K562 (cell line): ENCODE data around the gene SERPINB5.

Experiments
- BRF1 ChIP-seq: IDR thresholded peaks from 3 replicates; pipeline ENCODE4 v1.6.1; 2011; ENCODE audit warnings: borderline replicate concordance, mild to moderate bottlenecking; ENCODE audit not compliant: insufficient read length; ENCODE audit errors: extremely low read depth
- DPF2 ChIP-seq: fragments of 450-650 bp; IDR thresholded peaks from 2 replicates; pipeline ENCODE4 v1.6.1; 2016
- EZH2 ChIP-seq: IDR thresholded peaks from 2 replicates; pipeline ENCODE4 v1.6.1; 2012; ENCODE audit warnings: low read depth, mild to moderate bottlenecking, inconsistent platforms, low read length, borderline replicate concordance
- GABPB1 ChIP-seq: sonication (generic); formaldehyde crosslinking; IDR thresholded peaks from 2 replicates; pipeline ENCODE4 v1.8.0; 2022; ENCODE audit warnings: mild to moderate bottlenecking, missing genetic modification reagents
- POLR2A ChIP-seq: fragments of 450-650 bp; conservative IDR thresholded peaks from 2 replicates; pipeline ENCODE4 v1.6.1; 2016
- POLR2AphosphoS5 ChIP-seq: IDR thresholded peaks from 2 replicates; pipeline ENCODE4 v1.6.1; 2011; ENCODE audit warnings: mild to moderate bottlenecking, low read depth, low read length, moderate library complexity; ENCODE audit not compliant: control insufficient read depth, insufficient read depth
- TF ChIP-seq, protein P1 (sequence below), 3 experiments: IDR thresholded peaks in 2 of 3; conservative IDR thresholded peaks in 1 of 3; 2 replicates each; pipeline ENCODE4 v1.5.1; 2011 to 2012; ENCODE audit warnings: low read length in 3 of 3, mild to moderate bottlenecking in 3 of 3, control low read depth in 2 of 3, improper control_type of control experiment in 1 of 3, inconsistent platforms in 1 of 3, low read depth in 1 of 3, mixed read lengths in 1 of 3, moderate library complexity in 1 of 3; ENCODE audit not compliant: insufficient read depth in 2 of 3
- TF ChIP-seq, protein P2 (sequence below): sonication (generic); formaldehyde crosslinking; IDR thresholded peaks from 2 replicates; pipeline ENCODE4 v1.8.0; 2023; ENCODE audit warnings: missing genetic modification reagents, mild to moderate bottlenecking, borderline replicate concordance

- TF ChIP-seq BRF1 (no peak), POLR2AphosphoS5 (no peak), EZH2 (no peak), DPF2 (no peak), GABPB1 (CRISPR knock-in tag) (no peak), POLR2A (no peak)
- TF ChIP-seq, protein P1, sequence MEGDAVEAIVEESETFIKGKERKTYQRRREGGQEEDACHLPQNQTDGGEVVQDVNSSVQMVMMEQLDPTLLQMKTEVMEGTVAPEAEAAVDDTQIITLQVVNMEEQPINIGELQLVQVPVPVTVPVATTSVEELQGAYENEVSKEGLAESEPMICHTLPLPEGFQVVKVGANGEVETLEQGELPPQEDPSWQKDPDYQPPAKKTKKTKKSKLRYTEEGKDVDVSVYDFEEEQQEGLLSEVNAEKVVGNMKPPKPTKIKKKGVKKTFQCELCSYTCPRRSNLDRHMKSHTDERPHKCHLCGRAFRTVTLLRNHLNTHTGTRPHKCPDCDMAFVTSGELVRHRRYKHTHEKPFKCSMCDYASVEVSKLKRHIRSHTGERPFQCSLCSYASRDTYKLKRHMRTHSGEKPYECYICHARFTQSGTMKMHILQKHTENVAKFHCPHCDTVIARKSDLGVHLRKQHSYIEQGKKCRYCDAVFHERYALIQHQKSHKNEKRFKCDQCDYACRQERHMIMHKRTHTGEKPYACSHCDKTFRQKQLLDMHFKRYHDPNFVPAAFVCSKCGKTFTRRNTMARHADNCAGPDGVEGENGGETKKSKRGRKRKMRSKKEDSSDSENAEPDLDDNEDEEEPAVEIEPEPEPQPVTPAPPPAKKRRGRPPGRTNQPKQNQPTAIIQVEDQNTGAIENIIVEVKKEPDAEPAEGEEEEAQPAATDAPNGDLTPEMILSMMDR (IDR thresholded peaks at IDR 0.05 in 2 of 3, conservative IDR thresholded peaks at IDR 0.05 in 1 of 3; ENCODE audit: insufficient read depth in 2 of 3, low read depth in 1 of 3, low read length in 3 of 3) = no peak
- TF ChIP-seq, protein P2, sequence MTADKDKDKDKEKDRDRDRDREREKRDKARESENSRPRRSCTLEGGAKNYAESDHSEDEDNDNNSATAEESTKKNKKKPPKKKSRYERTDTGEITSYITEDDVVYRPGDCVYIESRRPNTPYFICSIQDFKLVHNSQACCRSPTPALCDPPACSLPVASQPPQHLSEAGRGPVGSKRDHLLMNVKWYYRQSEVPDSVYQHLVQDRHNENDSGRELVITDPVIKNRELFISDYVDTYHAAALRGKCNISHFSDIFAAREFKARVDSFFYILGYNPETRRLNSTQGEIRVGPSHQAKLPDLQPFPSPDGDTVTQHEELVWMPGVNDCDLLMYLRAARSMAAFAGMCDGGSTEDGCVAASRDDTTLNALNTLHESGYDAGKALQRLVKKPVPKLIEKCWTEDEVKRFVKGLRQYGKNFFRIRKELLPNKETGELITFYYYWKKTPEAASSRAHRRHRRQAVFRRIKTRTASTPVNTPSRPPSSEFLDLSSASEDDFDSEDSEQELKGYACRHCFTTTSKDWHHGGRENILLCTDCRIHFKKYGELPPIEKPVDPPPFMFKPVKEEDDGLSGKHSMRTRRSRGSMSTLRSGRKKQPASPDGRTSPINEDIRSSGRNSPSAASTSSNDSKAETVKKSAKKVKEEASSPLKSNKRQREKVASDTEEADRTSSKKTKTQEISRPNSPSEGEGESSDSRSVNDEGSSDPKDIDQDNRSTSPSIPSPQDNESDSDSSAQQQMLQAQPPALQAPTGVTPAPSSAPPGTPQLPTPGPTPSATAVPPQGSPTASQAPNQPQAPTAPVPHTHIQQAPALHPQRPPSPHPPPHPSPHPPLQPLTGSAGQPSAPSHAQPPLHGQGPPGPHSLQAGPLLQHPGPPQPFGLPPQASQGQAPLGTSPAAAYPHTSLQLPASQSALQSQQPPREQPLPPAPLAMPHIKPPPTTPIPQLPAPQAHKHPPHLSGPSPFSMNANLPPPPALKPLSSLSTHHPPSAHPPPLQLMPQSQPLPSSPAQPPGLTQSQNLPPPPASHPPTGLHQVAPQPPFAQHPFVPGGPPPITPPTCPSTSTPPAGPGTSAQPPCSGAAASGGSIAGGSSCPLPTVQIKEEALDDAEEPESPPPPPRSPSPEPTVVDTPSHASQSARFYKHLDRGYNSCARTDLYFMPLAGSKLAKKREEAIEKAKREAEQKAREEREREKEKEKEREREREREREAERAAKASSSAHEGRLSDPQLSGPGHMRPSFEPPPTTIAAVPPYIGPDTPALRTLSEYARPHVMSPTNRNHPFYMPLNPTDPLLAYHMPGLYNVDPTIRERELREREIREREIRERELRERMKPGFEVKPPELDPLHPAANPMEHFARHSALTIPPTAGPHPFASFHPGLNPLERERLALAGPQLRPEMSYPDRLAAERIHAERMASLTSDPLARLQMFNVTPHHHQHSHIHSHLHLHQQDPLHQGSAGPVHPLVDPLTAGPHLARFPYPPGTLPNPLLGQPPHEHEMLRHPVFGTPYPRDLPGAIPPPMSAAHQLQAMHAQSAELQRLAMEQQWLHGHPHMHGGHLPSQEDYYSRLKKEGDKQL (CRISPR knock-in tag) = no peak
These were observed 18.9 kb downstream of the SERPINB5 start for GRCh38 chr18:63495675-63496074.
